H9 (cell line): ENCODE results near the gene GRIK3. TPM values are rescaled to one million over a fixed set of nuclear protein-coding genes. Genes with fewer than 3 reads are reported as not detected.

Experiments used
- DNase-seq: peaks from one replicate; pipeline ENCODE4 v3.0.0-alpha.2; 2017
- H2AFZ ChIP-seq: one replicate; pipeline ENCODE4 v1.6.1; 2013; ENCODE audit warnings: mild to moderate bottlenecking, low read length, control low read depth, moderate library complexity
- H2AK5ac ChIP-seq: 2 replicates; pipeline ENCODE4 v1.6.1; 2013; ENCODE audit warnings: low read length, control low read depth, mixed read lengths; ENCODE audit not compliant: insufficient read length
- H2BK120ac ChIP-seq: one replicate; pipeline ENCODE4 v1.6.1; 2013; ENCODE audit warnings: low read depth, mild to moderate bottlenecking, low read length, control low read depth, inconsistent platforms; ENCODE audit not compliant: poor library complexity, severe bottlenecking
- H2BK12ac ChIP-seq: 2 replicates; pipeline ENCODE4 v1.6.1; 2013; ENCODE audit warnings: low read length, control low read depth, mixed read lengths, low read depth; ENCODE audit not compliant: insufficient read length
- H2BK15ac ChIP-seq: 2 replicates; pipeline ENCODE4 v1.6.1; 2013; ENCODE audit warnings: low read depth, low read length, control low read depth
- H2BK20ac ChIP-seq: one replicate; pipeline ENCODE4 v1.6.1; 2013; ENCODE audit warnings: low read depth, mild to moderate bottlenecking, low read length, control low read depth, inconsistent platforms; ENCODE audit not compliant: poor library complexity, severe bottlenecking
- H2BK5ac ChIP-seq: 2 replicates; pipeline ENCODE4 v1.6.1; 2013; ENCODE audit warnings: low read length, control low read depth, mixed read lengths; ENCODE audit not compliant: insufficient read length
- H3K14ac ChIP-seq: 2 replicates; pipeline ENCODE4 v1.6.1; 2013; ENCODE audit warnings: low read length, control low read depth; ENCODE audit not compliant: insufficient read depth
- H3K18ac ChIP-seq: 2 replicates; pipeline ENCODE4 v1.6.1; 2013; ENCODE audit warnings: low read depth, mild to moderate bottlenecking, mixed read lengths, low read length, control low read depth; ENCODE audit not compliant: insufficient read length
- H3K23ac ChIP-seq: 2 replicates; pipeline ENCODE4 v1.6.1; 2013; ENCODE audit warnings: low read length, control low read depth, mixed read lengths, low read depth; ENCODE audit not compliant: insufficient read length
- H3K23me2 ChIP-seq: 2 replicates; pipeline ENCODE4 v1.6.1; 2013; ENCODE audit warnings: low read depth, mild to moderate bottlenecking, mixed read lengths, low read length, control low read depth; ENCODE audit not compliant: insufficient read length, poor library complexity, severe bottlenecking
- H3K27ac ChIP-seq: 2 replicates; pipeline ENCODE4 v1.5.1; 2013; ENCODE audit warnings: low read length, control low read depth, mixed read lengths, low read depth; ENCODE audit not compliant: insufficient read length
- H3K27me3 ChIP-seq: 2 replicates; pipeline ENCODE4 v1.6.1; 2013; ENCODE audit warnings: low read length, control low read depth, inconsistent platforms; ENCODE audit not compliant: insufficient read depth
- H3K4ac ChIP-seq: 2 replicates; pipeline ENCODE4 v1.6.1; 2013; ENCODE audit warnings: low read depth, mild to moderate bottlenecking, control low read depth, inconsistent platforms, low read length, moderate library complexity
- H3K4me1 ChIP-seq: 2 replicates; pipeline ENCODE4 v1.6.1; 2013; ENCODE audit warnings: low read length, control low read depth, inconsistent platforms; ENCODE audit not compliant: insufficient read depth
- H3K4me2 ChIP-seq: 2 replicates; pipeline ENCODE4 v1.6.1; 2013; ENCODE audit warnings: low read length, control low read depth, mixed read lengths; ENCODE audit not compliant: insufficient read length, insufficient read depth
- H3K56ac ChIP-seq: 2 replicates; pipeline ENCODE4 v1.6.1; 2013; ENCODE audit warnings: low read depth, mild to moderate bottlenecking, mixed read lengths, low read length, control low read depth; ENCODE audit not compliant: insufficient read length
- H3K79me1 ChIP-seq: 2 replicates; pipeline ENCODE4 v1.6.1; 2013; ENCODE audit warnings: low read depth, mild to moderate bottlenecking, moderate library complexity, low read length, control low read depth, inconsistent platforms; ENCODE audit not compliant: insufficient read depth, poor library complexity, severe bottlenecking
- H3K79me2 ChIP-seq: 2 replicates; pipeline ENCODE4 v1.6.1; 2013; ENCODE audit warnings: low read length, control low read depth, inconsistent platforms; ENCODE audit not compliant: insufficient read depth
- H3K9ac ChIP-seq: 2 replicates; pipeline ENCODE4 v1.6.1; 2013; ENCODE audit warnings: low read length, control low read depth, mixed read lengths; ENCODE audit not compliant: insufficient read length; ENCODE audit errors: extremely low read depth
- H3K9me3 ChIP-seq: one replicate; pipeline ENCODE4 v1.6.1; 2013; ENCODE audit warnings: low read depth, low read length, inconsistent platforms; ENCODE audit not compliant: control insufficient read depth
- H3T11ph ChIP-seq: one replicate; pipeline ENCODE4 v1.6.1; 2013; ENCODE audit warnings: mild to moderate bottlenecking, low read length, control low read depth, inconsistent platforms
- H4K20me1 ChIP-seq: one replicate; pipeline ENCODE4 v1.6.1; 2013; ENCODE audit not compliant: control insufficient read depth, insufficient read length, insufficient read depth
- H4K5ac ChIP-seq: 2 replicates; pipeline ENCODE4 v1.6.1; 2013; ENCODE audit warnings: low read depth, mild to moderate bottlenecking, mixed read lengths, low read length, control low read depth; ENCODE audit not compliant: insufficient read length
- H4K8ac ChIP-seq: replicated peaks from 2 replicates; pipeline ENCODE4 v1.6.1; 2013; ENCODE audit warnings: low read length, control low read depth, mixed read lengths, low read depth; ENCODE audit not compliant: insufficient read length
- H4K91ac ChIP-seq: 2 replicates; pipeline ENCODE4 v1.6.1; 2013; ENCODE audit warnings: low read depth, mild to moderate bottlenecking, moderate library complexity, mixed read lengths, low read length, control low read depth; ENCODE audit not compliant: insufficient read length
- H3K27ac Mint-ChIP-seq, 3 experiments: 2 replicates in 2 of 3; 3 replicates in 1 of 3; pipeline ENCODE4 v1.8.0; 2020 to 2021; ENCODE audit warnings: mixed read lengths in 3 of 3, mild to moderate bottlenecking in 1 of 3, moderate library complexity in 1 of 3
- H3K27me3 Mint-ChIP-seq: 2 replicates; pipeline ENCODE4 v1.8.0; 2021; ENCODE audit warnings: low read depth, mild to moderate bottlenecking, moderate library complexity, mixed read lengths
- H3K36me3 Mint-ChIP-seq, 3 experiments: 2 replicates in 2 of 3; 3 replicates in 1 of 3; pipeline ENCODE4 v1.8.0; 2020 to 2021; ENCODE audit warnings: low read depth in 3 of 3, mixed read lengths in 3 of 3; ENCODE audit not compliant: insufficient read depth in 1 of 3
- H3K4me1 Mint-ChIP-seq, 2 experiments: 2 replicates each; pipeline ENCODE4 v1.8.0; 2020; ENCODE audit warnings: mixed read lengths in 2 of 2
- H3K4me3 Mint-ChIP-seq, 2 experiments: 2 replicates in 1 of 2; 3 replicates in 1 of 2; pipeline ENCODE4 v1.8.0; 2020 to 2021; ENCODE audit warnings: mild to moderate bottlenecking in 2 of 2, mixed read lengths in 2 of 2, moderate library complexity in 1 of 2
- H3K9me3 Mint-ChIP-seq, 2 experiments: 2 replicates in 1 of 2; 3 replicates in 1 of 2; pipeline ENCODE4 v1.8.0; 2020; ENCODE audit warnings: mild to moderate bottlenecking in 2 of 2, mixed read lengths in 2 of 2, moderate library complexity in 1 of 2
- CTCF ChIP-seq: fragments of 200-600 bp; sonication (generic); conservative IDR thresholded peaks from 3 replicates; pipeline ENCODE4 v1.8.0; 2021; ENCODE audit warnings: antibody characterized with exemption, mild to moderate bottlenecking
- WGBS: extraction: QIAGEN DNeasy Blood & Tissue Kit; methylation state at CpG from one replicate; pipeline ENCODE4 v1.1.7; 2013; ENCODE audit warnings: missing lambda C conversion rate, low lambda C conversion rate, mixed read lengths; ENCODE audit not compliant: insufficient read length; ENCODE audit errors: extremely low coverage; 5-methylcytosine and 5-hydroxymethylcytosine counted together
- total RNA-seq: library from RNA; stranded (reverse); gene quantifications from 2 replicates; pipeline ENCODE4 v1.2.1, GENCODE V29; 2021

The GRIK3 gene
- total RNA-seq, 1 experiment from 2014 or later, result 1.7 TPM

- Histone ChIP-seq H3K4me2 (no peak overlapping the region), H3K79me1 (no peaks in the 10 kb centered on the region), H3K56ac (no peak overlapping the region), H4K91ac (no peak overlapping the region), H3K79me2 (no peaks in the 10 kb centered on the region), H3K23me2 (no peaks in the 10 kb centered on the region), H4K8ac (no peak overlapping the region), H3K27me3 (no peaks in the 10 kb centered on the region), H4K5ac (no peak overlapping the region), H3K27ac (no peak overlapping the region), H3K23ac (no peak overlapping the region), H2BK5ac (no peak overlapping the region), H2AK5ac (no peak overlapping the region), H4K20me1 (no peaks in the 10 kb centered on the region), H2BK20ac (no peak overlapping the region), H3K4ac (no peak overlapping the region), H3K4me1 (peaks cover 5% of the 10 kb centered on the region; the same call in 1 of the 2 replicates), H3K9ac (no peak overlapping the region), H3K9me3 (no peaks in the 10 kb centered on the region), H3T11ph (no peak overlapping the region), H2BK12ac (no peak overlapping the region), H2BK15ac (no peak overlapping the region), H2AFZ (no peak overlapping the region), H3K18ac (no peak overlapping the region), H3K14ac (no peak overlapping the region; the same call in 1 of the 2 replicates), H2BK120ac (no peak overlapping the region)
- Mint-ChIP-seq H3K9me3 (no peaks in the 10 kb centered on the region), H3K36me3 (no peaks in the 10 kb centered on the region), H3K4me3 (no peak overlapping the region), H3K27ac (no peak overlapping the region), H3K27me3 (no peaks in the 10 kb centered on the region; the same call in 1 of the 2 replicates), H3K4me1 (peaks cover 12 to 25% of the 10 kb centered on the region in 2 experiments)
- no peak for DNase-seq
- TF ChIP-seq CTCF, result no peak
- WGBS, result no CpG with 5 or more reads among the region's 6 CpGs
These were observed 85.7 kb downstream of the GRIK3 start for GRCh38 chr1:36948606-36949005.
